AG20443 (cell line): ENCODE data around the gene SPTSSA.
A peak's percentile ranks its signal among the peaks of the same experiment; 100 is the strongest.
"Not testable (repeated sequence)": the region's sequence is repeated elsewhere in the genome, so short reads cannot be mapped to it uniquely, and the experiment has no call there.

Source experiments
- DNase-seq: peaks from one replicate; pipeline ENCODE4 v3.0.0; 2012; ENCODE audit warnings: low spot score, mixed read lengths

SPTSSA gene, protein sequence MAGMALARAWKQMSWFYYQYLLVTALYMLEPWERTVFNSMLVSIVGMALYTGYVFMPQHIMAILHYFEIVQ

DNA sequence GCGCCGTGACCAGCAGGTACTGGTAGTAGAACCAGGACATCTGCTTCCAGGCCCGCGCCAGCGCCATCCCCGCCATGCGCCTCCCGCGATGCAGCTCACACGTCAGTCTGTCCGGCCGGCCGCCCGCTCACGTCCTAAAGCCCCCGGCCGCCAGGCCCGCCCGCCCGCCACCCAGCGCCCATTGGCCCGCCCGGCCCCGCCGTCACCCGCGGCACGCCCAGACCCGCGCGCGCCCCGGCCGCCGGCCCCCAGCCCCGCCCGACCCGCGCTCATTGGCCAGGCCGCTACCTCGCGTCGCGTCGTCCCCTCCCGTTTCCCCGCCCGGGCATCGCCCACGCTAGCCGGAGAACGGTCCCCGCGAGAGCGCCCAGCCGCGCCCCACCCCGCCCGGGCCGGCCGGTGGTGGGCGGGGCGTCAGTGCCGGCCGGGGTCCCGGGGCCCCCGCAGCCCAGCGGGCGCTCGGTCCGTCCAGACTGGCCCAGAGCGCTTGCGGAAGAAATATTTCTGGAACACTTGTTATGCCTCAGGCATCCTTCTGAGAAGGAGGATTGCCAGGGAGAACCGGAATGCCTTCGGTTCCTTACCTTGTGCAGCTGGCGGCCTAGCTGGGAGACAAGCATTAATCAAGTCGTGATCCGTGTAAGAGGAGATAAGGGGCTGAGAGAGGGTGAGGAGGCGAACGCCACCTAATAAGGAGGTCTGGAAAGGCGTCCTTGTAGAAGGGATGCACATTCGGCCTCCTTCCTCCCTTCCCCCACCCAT is at the start of gene SPTSSA:
SPTSSA (minus strand) TSS at position 109 of the 762 bp plus-strand sequence; CDS start at position 76, 33 bp downstream.
- DNase-seq, result peak; percentile 99

DNA sequence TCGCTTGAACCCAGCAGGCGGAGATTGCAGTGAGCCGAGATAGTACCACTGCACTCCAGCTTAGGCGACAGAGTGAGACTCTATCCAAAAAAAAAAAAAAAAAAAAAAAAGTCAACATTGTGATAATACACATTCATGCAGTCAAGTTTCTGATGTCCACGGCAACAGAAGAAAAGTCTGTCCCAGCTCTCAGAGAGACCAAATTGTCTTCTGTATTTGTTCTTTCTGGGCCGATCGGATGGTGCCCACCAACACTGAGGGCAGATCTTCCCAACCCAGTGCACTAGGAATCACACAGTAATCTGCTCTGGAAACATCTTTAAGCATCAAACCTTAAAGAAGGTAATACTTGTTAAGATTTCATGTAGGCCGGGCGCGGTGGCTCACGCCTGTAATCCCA is 45.8 kb upstream of the SPTSSA start:
- no peak for DNase-seq

GRCh38 chr14:34507459-34507858 is 45.4 kb upstream of the SPTSSA start:
- DNase-seq, result no peak

- not testable (repeated sequence) for DNase-seq
Measured at GRCh38 chr14:34505124-34505491, 43.1 kb upstream of the SPTSSA start.

DNA sequence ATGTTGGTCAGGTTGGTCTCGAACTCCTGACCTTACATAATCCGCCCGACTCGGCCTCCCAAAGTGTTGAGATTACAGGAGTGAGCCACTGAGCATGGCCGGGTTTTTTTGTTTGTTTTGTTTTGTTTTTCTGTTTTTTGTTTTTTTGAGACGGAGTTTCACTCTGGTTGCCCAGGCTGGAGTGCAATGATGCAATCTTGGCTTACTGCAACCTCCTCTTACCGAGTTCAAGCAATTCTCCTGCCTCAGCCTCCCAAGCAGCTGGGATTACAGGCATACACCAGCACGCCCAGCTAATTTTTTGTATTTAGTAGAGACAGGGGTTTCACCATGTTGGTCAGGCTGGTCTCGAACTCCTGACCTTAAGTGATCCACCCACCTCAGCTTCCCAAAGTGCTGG is 42.0 kb upstream of the SPTSSA start:
- not testable (repeated sequence) for DNase-seq

DNA sequence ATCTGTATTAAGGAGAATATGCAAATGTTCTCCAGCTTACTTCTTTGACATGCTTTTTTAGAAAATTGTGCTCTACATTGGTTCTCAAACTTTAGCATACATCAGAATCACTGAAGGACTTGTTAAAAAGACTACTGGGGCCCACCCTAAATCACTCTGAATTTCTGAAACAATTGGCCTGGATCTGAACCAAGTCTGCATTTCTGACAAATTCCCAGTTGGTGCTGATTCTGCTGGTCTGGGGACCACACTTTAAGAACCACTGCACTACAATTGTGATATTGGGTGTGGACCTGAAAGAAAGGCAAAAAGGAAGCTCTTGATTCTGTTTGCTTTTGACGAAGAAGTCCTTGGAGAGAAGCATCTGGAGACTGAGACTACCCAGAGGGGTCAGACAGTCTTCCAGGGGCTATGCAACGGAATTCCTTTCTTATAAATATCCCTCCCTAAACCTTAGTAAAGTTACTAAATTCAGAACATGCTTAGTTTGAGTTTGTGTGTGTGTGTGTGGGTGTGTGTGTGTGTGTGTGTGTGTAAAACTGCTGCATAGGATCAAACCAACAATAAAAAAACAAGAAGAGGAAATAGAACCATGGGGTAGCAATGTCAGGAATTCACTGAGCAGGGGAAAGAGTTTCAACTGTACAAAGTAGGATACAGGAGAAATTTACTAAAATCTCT is 40.6 kb upstream of the SPTSSA start:
- DNase-seq, result no peak

DNA sequence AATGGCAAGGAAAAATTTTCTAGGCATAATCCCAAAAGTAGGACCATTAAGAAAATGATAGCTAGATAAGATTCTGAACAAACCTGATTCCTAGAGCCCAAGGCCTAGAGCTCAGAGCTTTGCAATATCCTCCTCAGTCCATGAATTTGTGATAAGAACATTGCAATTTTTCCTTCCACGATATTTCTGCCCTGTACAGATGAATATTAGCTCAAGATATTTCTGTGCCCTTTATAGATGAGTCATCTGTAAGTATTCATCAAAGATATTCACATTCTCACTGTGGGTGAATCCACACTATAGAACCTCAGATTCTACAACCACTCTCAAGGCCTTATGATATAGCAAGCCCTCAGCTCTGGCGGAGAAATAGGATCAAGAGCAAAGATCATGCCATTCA is 40.0 kb upstream of the SPTSSA start:
- no peak for DNase-seq

GRCh38 chr14:34501004-34501580 is 39.1 kb upstream of the SPTSSA start:
- no peak for DNase-seq

- no peak for DNase-seq
Measured at GRCh38 chr14:34498684-34499412, 36.8 kb upstream of the SPTSSA start.

DNA sequence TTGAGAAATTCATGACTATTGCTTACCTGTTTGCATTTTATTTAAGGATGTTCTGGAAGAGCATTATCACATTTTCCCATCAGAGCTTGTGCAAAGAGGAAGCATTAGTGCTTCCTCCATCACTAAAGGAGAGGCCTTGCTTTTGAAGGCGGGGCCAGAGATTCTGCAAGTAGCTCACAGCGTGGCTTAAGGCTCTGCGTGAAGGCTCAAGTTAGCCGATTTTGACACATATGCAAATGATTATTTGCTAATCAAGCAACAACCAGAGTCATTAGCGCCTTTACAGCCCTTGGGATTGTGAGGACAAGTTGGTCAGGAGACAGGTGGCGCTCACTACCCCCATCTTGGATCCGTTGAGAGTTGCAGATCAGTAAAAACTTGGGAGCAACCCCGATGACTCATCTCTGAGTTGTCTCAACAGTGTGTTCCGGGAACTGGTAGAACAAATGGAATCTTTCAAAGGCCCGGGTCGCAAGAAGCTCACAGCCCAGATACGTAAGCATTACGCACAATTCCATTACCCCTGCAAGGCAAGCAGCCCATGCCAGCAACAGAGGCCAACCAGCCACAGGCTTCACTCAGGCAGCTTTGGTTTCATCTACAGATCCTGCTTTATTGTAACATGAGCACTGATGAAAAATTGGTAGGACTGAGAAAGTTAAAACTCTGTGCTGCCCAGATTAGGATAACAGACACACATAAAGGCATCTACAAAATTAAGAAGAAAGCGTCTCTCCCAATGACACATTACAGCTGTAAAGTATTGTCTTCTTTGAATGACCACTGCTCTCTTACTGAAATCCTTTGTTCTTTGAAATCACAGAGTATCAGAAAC is 34.9 kb upstream of the SPTSSA start:
- peak; percentile 96 for DNase-seq

DNA sequence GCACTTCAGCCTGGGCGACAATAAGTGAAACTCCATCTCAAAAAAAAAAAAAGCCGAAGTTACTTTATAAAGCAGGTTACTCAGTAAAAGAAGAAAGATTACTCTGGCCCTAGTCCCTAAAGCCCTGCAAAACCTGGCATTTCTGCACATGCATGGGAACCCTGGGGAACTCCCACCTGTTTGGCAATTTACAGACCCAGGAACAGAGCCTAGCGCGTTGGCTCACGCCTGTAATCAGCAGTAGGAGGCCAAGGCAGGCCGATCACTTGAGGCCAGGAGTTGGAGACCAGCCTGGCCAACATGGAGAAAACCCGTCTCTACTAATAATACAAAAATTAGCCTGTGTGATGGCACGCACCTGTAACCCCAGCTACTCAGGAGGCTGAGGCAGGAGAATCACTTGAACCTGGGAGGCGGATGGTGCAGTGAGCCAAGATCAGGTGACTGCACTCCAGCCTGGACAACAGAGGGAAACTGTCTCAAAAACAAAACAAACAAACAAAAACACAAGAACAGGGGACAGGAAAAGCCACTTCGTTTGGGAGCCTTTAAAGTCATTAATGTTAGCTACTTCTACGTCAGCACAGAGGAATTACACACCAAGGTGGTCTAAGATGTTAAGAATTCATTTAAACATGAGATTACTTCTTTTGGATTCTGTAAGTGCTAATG is 34.1 kb upstream of the SPTSSA start:
- no peak for DNase-seq

DNA sequence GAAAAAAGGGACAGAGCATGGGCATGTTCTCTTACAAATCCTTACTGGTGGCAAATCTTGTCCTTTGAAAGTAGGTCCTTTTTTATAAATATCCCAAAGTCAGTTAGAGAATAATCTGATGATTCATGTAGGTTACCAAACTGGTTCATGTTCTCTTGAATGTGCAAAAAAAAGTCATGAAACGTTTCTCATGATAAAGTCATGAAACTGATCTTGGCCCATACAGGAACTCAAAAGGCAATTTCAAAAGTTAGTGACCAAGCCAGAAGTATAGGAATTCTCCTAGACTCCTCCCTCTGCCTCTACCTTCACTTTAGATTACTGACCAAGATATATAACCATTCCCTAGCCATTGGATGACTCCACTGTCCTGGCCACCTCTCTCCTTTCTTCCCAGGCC is 27.3 kb upstream of the SPTSSA start:
- no peak for DNase-seq

DNA sequence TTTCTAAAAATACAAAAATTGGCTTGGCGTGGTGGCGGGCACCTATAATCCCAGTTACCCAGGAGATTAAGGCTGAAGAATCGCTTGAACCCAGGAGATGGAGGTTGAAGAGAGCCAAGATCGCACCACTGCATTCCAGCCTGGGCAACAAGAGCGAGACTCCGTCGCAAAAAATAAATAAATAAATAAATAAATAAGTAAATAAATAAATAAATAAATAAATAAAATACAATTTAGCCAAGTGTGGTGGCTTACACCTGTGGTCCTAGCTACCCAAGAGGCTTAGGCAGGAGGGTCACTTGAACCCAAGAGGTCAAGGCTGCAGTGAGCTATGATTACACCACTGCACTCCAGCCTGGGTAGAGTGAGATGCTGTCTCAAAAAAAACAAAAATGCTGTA is 26.5 kb upstream of the SPTSSA start:
- DNase-seq, result no peak

- no peak for DNase-seq
Measured at GRCh38 chr14:34484726-34485125, 22.7 kb upstream of the SPTSSA start.

DNA sequence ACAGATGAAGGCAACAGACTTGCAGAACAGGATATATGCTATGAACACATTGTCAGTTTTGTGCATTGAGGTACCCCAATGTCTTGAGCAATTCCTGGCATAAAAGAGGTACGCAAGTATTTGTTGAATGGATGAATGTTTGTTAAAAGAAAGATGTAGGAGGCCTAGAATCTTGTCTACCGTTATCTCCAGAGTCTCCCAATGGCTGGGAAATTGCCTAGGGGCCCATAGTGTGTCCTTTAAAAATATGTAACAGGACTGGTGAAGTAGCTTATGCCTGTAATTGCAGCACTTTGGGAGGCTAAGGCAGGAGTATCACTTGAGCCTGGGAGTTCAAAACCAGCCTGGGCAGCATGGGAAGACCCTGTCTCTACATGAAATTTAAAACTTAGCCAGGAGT is 20.4 kb upstream of the SPTSSA start:
- DNase-seq, result no peak

- no peak for DNase-seq
Measured at GRCh38 chr14:34479694-34480093, 17.7 kb upstream of the SPTSSA start.

DNA sequence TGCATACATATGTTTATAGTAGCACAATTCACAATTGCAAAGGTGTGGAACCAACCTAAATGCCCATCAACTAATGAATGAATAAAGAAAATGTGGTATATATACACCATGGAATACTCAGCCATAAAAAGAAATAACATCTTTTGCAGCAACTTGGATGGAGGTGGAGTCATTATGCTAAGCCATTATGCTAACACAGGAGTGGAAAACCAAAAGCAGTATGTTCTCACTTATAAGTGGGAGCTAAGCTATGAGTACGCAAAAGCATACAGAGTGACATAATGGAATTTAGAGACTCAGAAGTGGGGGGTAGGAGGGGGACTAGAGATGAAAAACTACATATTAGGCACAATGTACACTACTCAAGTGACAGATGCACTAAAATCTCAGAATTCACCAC is 16.2 kb upstream of the SPTSSA start:
- no peak for DNase-seq

- DNase-seq, result not testable (repeated sequence)
Measured at GRCh38 chr14:34476036-34476435, 14.0 kb upstream of the SPTSSA start.

DNA sequence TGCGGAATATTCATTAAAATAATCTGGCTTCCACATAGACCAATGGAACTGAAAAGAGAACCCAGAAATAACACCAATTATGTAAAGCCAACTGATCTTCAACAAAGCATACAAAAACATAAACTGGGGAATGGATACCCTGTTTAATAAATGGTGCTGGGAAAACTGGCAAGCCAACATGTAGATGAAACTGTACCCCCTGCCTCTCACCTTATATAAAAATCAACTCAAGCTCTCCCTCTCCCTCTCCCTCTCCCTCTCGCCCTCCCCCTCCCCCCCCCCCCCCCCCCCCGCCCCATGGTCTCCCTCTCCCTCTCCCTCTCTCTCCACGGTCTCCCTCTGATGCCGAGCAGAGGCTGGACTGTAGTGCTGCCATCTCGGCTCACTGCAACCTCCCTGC is 13.1 kb upstream of the SPTSSA start:
- no peak for DNase-seq

GRCh38 chr14:34474187-34474679 is 12.2 kb upstream of the SPTSSA start:
- DNase-seq, result no peak
